ENCODE results near the gene RABEP2. TPM values are rescaled to one million over a fixed set of nuclear protein-coding genes. Genes with fewer than 3 reads are reported as not detected.
"Not testable (repeated sequence)": the region's sequence is repeated elsewhere in the genome, so short reads cannot be mapped to it uniquely, and the experiment has no call there.

The RABEP2 gene
- polyA plus RNA-seq, 1 donor from 2014 or later = 31.7 TPM

DNA sequence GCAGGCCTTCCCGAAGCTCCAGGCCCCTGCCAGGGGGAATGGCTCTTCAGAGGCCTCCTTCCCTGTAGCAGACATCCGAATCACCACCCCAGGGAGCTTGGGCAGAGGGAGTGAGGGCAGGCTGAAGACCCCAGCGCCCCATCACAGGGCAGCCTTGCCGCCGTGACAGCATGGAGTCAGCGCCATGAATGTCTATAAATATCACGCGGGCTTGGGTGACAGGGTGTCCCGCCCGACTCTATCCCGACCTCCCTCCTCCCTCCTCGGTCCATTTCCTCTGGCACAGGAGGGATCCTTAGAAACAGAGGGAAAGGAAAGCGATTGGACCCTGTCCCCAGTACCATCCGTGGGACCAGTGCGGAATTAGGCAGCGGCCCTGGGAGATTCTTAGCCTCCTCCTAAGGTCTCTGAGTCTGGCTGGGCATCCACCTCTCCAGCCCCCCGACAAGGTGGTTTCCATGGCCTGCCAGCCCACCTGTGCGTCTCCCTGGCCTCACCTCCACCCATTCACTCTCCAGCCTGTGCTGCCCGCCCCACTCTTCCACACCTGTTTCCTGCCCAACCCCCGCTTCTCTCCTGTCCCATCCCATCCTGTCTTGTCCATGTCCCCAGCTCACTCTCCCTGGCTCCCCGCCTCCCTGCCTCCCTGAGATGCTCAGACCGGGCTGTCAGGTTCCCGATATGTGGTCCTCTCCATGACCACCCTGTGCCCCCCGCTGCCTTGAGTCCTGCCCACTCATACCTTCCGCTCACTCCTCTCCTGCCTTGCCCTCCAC is 41.6 kb downstream of the RABEP2 start:
- H3K4me3 Mint-ChIP-seq = no peak overlapping the region
- H3K27ac Mint-ChIP-seq = no peak overlapping the region

DNA sequence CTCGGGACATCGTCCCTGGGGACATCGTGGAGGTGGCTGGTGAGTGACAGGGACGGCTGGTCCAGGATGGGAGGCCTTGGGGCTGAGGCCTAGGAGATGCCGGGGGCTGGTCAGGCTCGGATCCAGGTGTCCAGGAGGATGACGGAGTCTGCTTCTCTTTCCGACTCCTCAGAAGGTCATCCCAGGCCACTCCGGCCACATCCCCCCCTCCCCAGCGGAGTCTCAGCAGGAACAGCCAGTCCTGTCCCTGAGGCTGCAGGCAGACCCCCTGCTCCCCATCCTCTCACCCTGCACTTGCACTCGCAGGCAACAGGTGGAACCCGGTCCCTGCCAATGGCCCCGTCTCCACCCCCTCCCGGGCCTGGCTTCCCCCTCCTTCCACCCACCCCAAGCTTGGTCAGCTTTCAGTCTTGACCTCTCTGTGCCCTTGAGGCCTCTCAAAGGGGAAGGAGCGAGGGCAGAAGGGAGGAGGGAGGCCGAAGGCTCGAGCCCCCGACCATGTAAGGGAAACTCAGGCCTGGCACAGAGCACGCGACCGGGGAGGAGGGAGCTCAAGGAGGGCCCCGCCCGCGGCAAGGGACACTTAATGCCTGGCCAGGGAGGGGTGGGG is 42.4 kb downstream of the RABEP2 start:
- H3K36me3 Mint-ChIP-seq = no peaks in the 10 kb centered on the region
- H3K27me3 Mint-ChIP-seq = peaks cover 6% of the 10 kb centered on the region
- H3K27ac Mint-ChIP-seq = no peak overlapping the region
- peaks cover 0 to 3% (median 2%) of the 10 kb centered on the region in 3 donors for H3K4me1 Mint-ChIP-seq
- no peaks in the 10 kb centered on the region for H3K9me3 Mint-ChIP-seq
- H3K4me3 Mint-ChIP-seq = no peak overlapping the region

More for the DNA sequence above, 41.6 kb downstream of the RABEP2 start:
- H3K4me1 Mint-ChIP-seq = peaks cover 0 to 3% (median 2%) of the 10 kb centered on the region in 3 donors
- H3K27me3 Mint-ChIP-seq = peaks cover 6% of the 10 kb centered on the region
- no peaks in the 10 kb centered on the region for H3K9me3 Mint-ChIP-seq
- H3K36me3 Mint-ChIP-seq = no peaks in the 10 kb centered on the region

DNA sequence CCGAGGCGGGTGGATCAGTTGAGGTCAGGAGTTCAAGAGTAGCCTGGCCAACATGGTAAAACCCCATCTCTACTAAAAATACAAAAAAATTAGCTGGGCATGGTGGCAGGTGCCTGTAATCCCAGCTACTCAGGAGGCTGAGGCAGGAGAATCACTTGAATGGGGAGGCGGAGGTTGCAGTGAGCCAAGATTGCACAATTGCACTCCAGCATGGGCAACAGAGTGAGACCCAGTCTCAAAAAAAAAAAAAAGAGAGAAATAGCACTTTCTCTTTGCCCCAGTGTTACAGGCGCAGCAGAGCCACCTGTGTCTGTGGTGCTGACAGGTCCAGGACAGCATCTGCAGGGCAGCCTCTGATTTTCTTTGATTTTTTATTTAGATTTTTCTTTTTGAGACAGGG is 43.5 kb downstream of the RABEP2 start:
- not testable (repeated sequence) for H3K27ac Mint-ChIP-seq, H3K4me1 Mint-ChIP-seq

DNA sequence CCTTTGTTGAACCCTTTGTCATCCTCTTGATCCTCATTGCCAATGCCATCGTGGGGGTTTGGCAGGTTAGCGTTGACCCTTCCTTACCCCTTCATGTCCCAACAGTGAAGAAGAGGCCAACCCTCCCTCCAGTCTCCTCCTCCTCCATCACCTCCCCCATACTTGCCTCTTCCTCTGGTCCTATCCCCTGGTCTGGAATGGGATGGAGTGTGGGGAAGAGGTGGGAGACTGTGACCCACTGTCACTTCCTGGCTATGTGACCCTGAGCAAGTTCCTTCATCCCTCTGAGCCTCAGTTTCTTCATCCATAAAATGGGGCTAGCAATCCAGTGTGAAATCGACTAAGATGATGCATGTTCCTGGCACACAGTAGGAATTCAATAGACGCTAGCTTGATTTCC is 44.1 kb downstream of the RABEP2 start:
- peak overlapping the region; percentile 35 to 85 (median 68) for H3K4me3 Mint-ChIP-seq
- H3K27me3 Mint-ChIP-seq = peaks cover 6% of the 10 kb centered on the region
- peaks cover 0 to 3% (median 2%) of the 10 kb centered on the region in 3 donors for H3K4me1 Mint-ChIP-seq
- no peaks in the 10 kb centered on the region for H3K36me3 Mint-ChIP-seq
- H3K27ac Mint-ChIP-seq = no peak overlapping the region
- H3K9me3 Mint-ChIP-seq = no peaks in the 10 kb centered on the region

More for the DNA sequence above, 43.5 kb downstream of the RABEP2 start:
- H3K27me3 Mint-ChIP-seq, H3K36me3 Mint-ChIP-seq, H3K9me3 Mint-ChIP-seq: not testable (repeated sequence)
- H3K4me3 Mint-ChIP-seq = peak overlapping the region in 2 of 4 donors; percentile 35 to 45

DNA sequence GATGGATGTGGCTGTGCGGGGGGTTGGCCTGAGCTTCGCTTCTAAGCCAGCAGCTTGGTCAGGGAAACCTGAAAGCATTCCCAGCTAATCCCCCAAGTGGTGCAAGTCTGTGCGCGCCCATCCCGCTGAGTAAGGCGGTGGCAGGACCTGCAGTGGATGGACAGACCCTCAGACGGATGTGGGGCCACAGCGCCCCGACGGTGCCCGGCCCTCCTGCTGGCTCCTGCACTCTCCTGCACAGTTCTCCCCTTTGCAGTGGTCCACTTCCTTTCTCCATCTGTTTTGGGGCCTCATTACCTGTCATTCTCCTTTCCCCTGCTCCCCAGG is 44.5 kb downstream of the RABEP2 start:
- Mint-ChIP-seq H3K4me1 (peaks cover 0 to 3% (median 2%) of the 10 kb centered on the region in 3 donors), H3K4me3 (peak overlapping the region; percentile 79 to 88 (median 85)), H3K9me3 (no peaks in the 10 kb centered on the region), H3K27me3 (peaks cover 6% of the 10 kb centered on the region), H3K36me3 (no peaks in the 10 kb centered on the region), H3K27ac (no peak overlapping the region)

DNA sequence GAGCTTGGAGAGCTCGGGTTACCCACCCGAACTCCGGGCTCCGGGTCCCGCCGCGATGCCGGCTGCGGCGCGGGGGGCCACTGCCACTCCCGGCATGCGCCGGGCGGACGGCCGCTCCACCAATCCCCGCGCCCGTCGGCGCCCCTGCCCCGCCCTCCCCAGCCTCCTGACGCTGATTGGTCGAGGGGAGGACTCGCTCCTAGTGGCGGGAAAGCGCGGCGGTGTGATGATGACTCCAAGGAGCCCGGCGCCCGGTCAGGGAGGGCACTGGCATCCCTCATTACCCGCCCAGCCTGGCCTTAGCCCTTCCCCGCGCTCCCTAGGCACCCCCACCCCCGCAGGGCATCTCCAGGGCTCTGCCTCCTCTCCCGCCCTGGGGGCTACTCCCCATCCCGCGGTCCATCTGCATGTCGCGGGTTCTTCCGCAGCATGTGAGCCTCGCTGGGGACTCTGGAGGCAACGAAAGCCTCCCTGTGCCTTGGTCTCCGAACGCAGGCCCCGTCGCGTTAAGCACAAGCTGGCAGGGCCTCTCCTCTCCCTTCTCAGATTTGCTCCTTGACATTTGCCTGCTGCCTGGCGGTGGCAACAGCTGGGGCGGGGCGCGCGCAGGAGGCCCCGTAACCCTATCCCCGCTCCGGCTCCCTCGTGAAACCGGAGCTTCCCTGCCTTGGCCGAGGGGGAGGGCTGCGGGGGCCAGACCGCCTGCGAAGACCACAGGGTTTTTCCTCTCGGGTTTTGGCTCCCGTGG is 45.0 kb downstream of the RABEP2 start:
- H3K4me3 Mint-ChIP-seq = peak overlapping the region; percentile 79 to 94 (median 91)
- H3K27ac Mint-ChIP-seq = peak overlapping the region in 1 of 3 donors; percentile 46
- H3K9me3 Mint-ChIP-seq = no peaks in the 10 kb centered on the region
- peaks cover 6% of the 10 kb centered on the region for H3K27me3 Mint-ChIP-seq
- H3K4me1 Mint-ChIP-seq = peaks cover 0 to 3% (median 2%) of the 10 kb centered on the region in 3 donors
- H3K36me3 Mint-ChIP-seq = no peaks in the 10 kb centered on the region

DNA sequence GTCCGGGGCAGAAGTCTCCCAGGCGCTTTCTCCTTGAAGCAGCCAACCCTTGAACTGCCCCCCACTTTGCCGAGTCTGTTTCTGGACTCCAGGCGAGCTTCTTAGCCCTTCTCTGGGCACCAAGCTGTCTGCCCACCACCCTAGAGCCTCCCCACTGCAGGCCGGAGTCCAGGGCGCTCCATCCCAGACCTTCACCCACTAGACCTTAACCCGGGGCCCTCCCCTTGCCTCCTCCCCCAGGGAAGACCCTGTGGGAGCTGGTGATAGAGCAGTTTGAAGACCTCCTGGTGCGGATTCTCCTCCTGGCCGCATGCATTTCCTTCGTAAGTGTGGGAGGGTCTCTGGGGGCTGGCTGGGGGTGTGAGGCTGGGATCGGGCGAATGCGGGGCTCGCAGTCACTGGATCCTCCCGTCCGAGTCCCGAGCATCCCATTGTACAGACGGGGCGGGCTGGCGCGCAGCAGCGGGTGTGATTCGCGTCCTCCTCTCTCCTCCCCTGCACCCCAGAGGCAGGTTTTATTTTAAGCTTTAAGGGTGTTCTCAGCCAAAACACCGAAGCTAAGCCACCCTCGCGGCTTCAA is 45.7 kb downstream of the RABEP2 start:
- peaks cover 0 to 3% (median 2%) of the 10 kb centered on the region in 3 donors for H3K4me1 Mint-ChIP-seq

DNA sequence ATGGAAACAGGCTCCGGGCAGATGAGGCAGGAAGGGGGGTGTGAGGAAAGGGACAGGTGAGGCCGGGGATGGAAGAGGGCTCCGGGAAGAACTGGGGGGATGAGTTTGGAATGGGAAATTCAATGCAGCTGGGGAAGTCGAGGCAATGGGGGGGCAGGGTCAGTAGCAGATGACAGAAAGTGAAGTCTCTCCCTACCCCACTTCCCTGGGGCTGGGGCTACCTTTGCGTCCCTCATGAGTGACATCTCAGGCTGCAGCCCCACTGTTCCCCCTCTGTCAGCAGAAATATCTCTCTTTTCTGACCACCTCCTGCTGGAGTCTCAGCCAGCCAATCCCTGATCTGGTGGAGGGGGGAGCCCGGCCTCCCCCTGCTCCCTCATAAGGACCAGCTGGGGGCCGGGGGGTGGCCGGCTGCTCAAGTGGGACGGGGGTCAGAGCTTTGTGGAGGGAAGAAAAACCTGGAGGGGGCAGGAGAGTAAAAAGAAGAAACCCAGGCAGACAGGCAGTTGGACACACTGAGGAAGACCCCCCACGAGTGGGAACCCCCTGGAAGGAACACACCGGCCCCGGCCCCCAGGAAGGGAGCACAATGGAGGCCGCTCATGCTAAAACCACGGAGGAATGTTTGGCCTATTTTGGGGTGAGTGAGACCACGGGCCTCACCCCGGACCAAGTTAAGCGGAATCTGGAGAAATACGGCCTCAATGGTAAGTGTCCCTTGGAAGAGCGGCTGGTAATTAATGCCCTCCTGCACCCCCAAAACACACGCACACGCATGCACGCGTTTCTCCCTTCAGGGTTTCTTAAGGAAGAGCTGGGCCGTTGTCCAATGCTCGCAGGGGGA is 46.7 kb downstream of the RABEP2 start, which contains the start of gene ATP2A1:
Gene ATP2A1, plus strand, starts transcription at position 406 of the 844 bp plus-strand sequence. Its CDS starts 184 bp downstream, at position 590.
- H3K9me3 Mint-ChIP-seq = no peaks in the 10 kb centered on the region
- H3K4me1 Mint-ChIP-seq = peaks cover 0 to 8% (median 2%) of the 10 kb centered on the region in 3 donors
- H3K27me3 Mint-ChIP-seq = peaks cover 6% of the 10 kb centered on the region
- H3K36me3 Mint-ChIP-seq = no peaks in the 10 kb centered on the region
- peak within 1 kb of the TSS in 1 of 3 donors; percentile 65 for H3K27ac Mint-ChIP-seq
- peak within 1 kb of the TSS; percentile 79 to 94 (median 91) for H3K4me3 Mint-ChIP-seq

More for the DNA sequence above, 45.7 kb downstream of the RABEP2 start:
- Mint-ChIP-seq H3K36me3 (no peaks in the 10 kb centered on the region), H3K27ac (peak overlapping the region in 2 of 3 donors; percentile 46 to 65), H3K4me3 (peak overlapping the region; percentile 79 to 94 (median 91)), H3K27me3 (peaks cover 6% of the 10 kb centered on the region), H3K9me3 (no peaks in the 10 kb centered on the region)

DNA sequence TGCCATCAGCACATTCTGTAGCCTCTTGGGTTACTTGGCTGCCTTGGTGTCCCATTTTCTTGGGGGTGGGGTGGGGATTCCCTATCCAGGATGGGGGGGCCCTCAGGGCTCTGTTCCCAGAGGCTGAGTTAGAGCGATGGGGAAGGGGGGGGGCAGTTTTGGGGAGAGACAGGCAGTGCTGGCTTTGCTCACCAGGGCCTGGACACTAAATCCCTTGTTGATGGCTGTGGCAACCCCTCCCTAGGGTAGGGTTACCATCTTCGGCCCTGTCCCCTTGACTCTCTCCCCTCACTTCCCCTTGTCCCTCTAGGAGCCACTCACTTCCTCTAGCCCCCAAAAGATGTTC is 47.4 kb downstream of the RABEP2 start:
- Mint-ChIP-seq H3K36me3 (no peaks in the 10 kb centered on the region), H3K4me1 (peaks cover 0 to 8% (median 2%) of the 10 kb centered on the region in 3 donors), H3K27me3 (peaks cover 6% of the 10 kb centered on the region), H3K27ac (no peak overlapping the region), H3K4me3 (no peak overlapping the region), H3K9me3 (no peaks in the 10 kb centered on the region)

DNA sequence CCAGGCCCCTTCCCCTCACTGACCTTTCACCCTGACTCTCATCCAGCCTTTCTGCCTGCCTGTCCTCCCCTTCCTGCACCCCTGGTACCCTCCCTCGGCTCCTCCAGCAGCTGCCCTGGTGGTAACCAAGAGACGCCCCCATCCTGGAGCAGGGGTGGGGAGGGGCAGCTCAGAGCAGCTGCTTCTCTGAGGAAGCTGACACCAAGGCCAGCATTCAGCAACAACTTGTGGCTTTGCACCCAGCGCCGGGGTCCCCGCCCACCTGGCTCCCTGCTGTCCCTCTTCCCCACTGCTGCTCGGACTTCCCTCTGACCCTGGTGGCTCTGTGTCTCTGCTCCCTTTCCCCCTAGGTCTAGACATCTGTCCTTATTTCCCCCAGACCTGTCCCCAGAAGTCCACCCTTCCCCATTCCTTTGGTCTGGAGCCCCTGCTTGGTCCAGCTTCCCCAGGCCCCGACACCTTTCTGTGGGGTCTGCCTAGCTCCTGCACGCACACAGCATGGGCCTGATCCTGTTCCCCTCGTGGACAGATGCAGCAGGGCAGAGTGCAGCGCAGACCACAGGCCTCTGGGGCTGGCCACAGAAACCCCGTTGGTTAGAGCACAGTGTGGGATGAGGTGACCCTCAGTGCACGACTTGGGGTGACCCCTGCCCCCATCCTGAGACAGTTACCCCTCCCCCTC is 47.9 kb downstream of the RABEP2 start:
- no peak overlapping the region for H3K27ac Mint-ChIP-seq
- peak overlapping the region in 2 of 4 donors; percentile 5 to 23 for H3K4me3 Mint-ChIP-seq

DNA sequence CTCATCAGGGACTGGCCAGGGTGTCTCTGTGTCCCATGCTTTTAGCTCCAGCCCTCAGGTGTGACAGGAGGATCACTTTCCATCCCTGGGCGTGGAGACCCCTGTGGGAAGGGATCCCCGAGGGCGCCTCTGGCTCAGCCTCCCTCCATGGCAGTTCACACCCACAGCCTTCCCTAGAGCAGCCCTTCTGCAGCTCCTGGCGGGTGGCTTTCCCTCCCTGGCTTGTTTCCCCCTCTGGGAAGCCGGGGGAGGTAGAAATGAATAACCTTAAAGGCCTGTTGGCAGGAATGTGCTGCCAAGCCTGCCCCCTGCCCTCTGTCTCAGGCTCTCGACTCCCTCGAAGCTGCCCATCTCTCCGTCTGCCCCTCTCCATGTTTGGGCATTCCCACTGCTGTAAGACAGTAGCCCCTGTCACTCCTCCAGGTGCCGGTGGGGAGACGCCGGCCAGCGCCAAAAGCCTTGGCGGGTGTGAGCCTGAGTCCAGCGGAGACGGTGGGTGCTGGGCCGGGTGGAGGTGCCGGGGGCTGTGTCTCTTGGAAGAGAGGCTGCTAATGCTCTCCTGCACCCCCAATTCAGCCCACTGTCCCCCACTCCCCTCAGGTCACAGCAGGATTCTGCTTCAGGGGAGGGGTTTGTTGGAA is 48.9 kb downstream of the RABEP2 start:
- Mint-ChIP-seq H3K27me3 (peaks cover 4% of the 10 kb centered on the region), H3K36me3 (no peaks in the 10 kb centered on the region), H3K27ac (no peak overlapping the region), H3K9me3 (no peaks in the 10 kb centered on the region), H3K4me3 (peak overlapping the region in 1 of 4 donors; percentile 23), H3K4me1 (peaks cover 0 to 8% (median under 1%) of the 10 kb centered on the region in 3 donors)

More for the DNA sequence above, 47.9 kb downstream of the RABEP2 start:
- Mint-ChIP-seq H3K36me3 (no peaks in the 10 kb centered on the region), H3K4me1 (peaks cover 0 to 8% (median 2%) of the 10 kb centered on the region in 3 donors), H3K9me3 (no peaks in the 10 kb centered on the region), H3K27me3 (peaks cover 6% of the 10 kb centered on the region)

DNA sequence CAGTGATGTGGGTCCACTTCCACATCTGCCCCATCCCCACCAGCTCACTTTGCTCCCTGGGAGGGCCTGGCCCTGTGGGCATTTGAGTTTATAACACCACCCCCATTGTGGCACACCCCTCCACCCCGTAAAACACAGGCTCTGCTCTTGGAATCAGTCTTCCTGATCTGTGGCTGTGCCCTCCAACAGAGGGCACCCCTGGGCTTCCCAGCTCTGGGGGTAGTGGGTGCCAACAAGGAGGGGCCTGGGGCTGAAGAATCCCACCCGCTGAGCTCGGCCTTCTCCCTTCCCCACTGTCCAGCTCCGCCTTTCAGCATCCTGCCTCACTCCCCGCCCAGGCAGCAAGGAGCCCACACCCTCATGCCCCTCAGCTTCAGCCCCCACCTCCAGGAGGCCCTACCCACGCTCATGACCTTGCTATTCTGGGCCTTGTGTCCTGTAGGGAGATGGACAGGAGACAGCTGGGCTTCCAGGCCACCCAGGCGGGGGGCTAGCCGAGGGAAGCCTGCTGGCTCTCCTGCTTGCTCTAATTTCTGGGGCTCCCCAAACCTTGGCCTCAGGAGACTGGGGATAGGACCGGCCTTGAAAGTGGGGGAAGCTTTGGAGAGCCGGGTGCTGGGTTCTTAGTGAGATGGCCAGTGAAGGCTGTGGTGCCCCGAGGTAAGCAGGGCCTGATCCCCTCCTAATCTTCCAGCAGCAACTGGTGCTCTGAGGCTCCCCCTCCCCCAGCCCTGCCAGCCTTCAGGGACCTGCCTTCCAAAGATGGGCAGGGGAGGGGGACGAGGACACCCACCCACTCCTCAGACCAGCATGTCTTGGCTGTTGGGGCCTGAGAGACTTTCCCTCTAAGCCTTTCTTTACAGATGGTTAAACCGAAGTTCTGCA is 49.7 kb downstream of the RABEP2 start:
- H3K4me3 Mint-ChIP-seq = no peak overlapping the region
- no peaks in the 10 kb centered on the region for H3K36me3 Mint-ChIP-seq
- H3K4me1 Mint-ChIP-seq = peaks cover 0 to 5% (median 0%) of the 10 kb centered on the region in 3 donors
- H3K9me3 Mint-ChIP-seq = no peaks in the 10 kb centered on the region
- H3K27me3 Mint-ChIP-seq = no peaks in the 10 kb centered on the region
- H3K27ac Mint-ChIP-seq = no peak overlapping the region

All from IgD-negative memory B cell (primary cell).